DND-41 (cell line): ENCODE measurements around the gene MSL3B.

Experiments
- CTCF ChIP-seq: IDR thresholded peaks from 2 replicates; pipeline ENCODE4 v1.5.1; 2012; ENCODE audit warnings: borderline replicate concordance, low read length, moderate library complexity, mild to moderate bottlenecking; ENCODE audit not compliant: poor library complexity, severe bottlenecking; ENCODE audit errors: extremely low read depth
- EZH2 ChIP-seq: IDR thresholded peaks from 3 replicates; pipeline ENCODE4 v1.6.1; 2012; ENCODE audit warnings: borderline replicate concordance, low read depth, mild to moderate bottlenecking, moderate library complexity, low read length, inconsistent platforms; ENCODE audit not compliant: severe bottlenecking

DNA sequence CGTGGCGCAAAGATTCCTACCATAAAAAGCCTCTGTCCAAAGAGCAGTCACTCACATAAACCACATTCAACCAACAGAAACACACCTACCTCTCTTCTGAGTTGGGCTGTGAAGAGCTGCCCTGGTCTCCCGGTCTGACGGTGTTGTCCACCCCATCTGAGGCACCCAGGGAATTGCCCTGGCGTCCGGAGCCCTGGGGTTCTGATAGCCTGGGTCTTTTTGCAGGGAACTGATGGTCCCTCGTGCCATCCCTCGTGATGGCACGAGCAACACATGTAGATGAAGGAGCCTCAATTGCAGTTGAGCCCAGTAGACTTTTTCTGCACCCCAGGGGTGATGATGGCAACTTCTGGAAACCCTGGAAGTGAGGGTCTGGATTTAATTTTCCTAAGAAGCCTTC, 27.7 kb downstream of the MSL3B start:
- TF ChIP-seq CTCF (no peak), EZH2 (no peak)
